Measurements from ENCODE around the gene SMG6.

Gene SMG6

GRCh38 chr17:2034806-2035540 lies 268.6 kb downstream of the SMG6 start:
- DNase-seq (ENCODE audit: low read depth in 2 of 3, low spot score in 1 of 3): no peak

GRCh38 chr17:2034157-2034556 lies 269.4 kb downstream of the SMG6 start:
- DNase-seq (ENCODE audit: low read depth in 2 of 3, low spot score in 1 of 3): no peak

- no peak for DNase-seq (ENCODE audit: low read depth in 2 of 3, low spot score in 1 of 3)
These were observed 270.4 kb downstream of the SMG6 start for GRCh38 chr17:2033153-2033552.

GRCh38 chr17:2030779-2031163 lies 272.8 kb downstream of the SMG6 start:
- DNase-seq (ENCODE audit: low read depth in 2 of 3, low spot score in 1 of 3): no peak

- peak; percentile 78 to 85 (median 85) for DNase-seq (ENCODE audit: low read depth in 2 of 3, low spot score in 1 of 3)
These were observed 273.4 kb downstream of the SMG6 start, which contains the start of gene DPH1 for GRCh38 chr17:2029911-2030778. Gene DPH1, plus strand, starts transcription at chr17:2030153. Its CDS starts 17 bp downstream, at chr17:2030170.

- no peak for DNase-seq (ENCODE audit: low read depth in 2 of 3, low spot score in 1 of 3)
These were observed 274.8 kb downstream of the SMG6 start for GRCh38 chr17:2028737-2029136.

- no peak for DNase-seq (ENCODE audit: low read depth in 2 of 3, low spot score in 1 of 3)
These were observed 275.4 kb downstream of the SMG6 start for GRCh38 chr17:2028234-2028614.

GRCh38 chr17:2027528-2028233 lies 275.9 kb downstream of the SMG6 start:
- no peak for DNase-seq (ENCODE audit: low read depth in 2 of 3, low spot score in 1 of 3)

- DNase-seq (ENCODE audit: low read depth in 2 of 3, low spot score in 1 of 3): no peak
These were observed 277.8 kb downstream of the SMG6 start for GRCh38 chr17:2025622-2026309.

GRCh38 chr17:2025220-2025621 lies 278.4 kb downstream of the SMG6 start, which contains the start of gene RTN4RL1:
Gene RTN4RL1, minus strand, starts transcription at chr17:2025334. Its CDS starts 469 bp downstream, at chr17:2024865.
- DNase-seq (ENCODE audit: low read depth in 2 of 3, low spot score in 1 of 3): peak in 1 of 3 donors; percentile 54

GRCh38 chr17:2024572-2025219 lies 278.9 kb downstream of the SMG6 start:
- DNase-seq (ENCODE audit: low read depth in 2 of 3, low spot score in 1 of 3): no peak

- no peak for DNase-seq (ENCODE audit: low read depth in 2 of 3, low spot score in 1 of 3)
These were observed 279.7 kb downstream of the SMG6 start for GRCh38 chr17:2023692-2024571.

GRCh38 chr17:2023256-2023655 lies 280.3 kb downstream of the SMG6 start:
- DNase-seq (ENCODE audit: low read depth in 2 of 3, low spot score in 1 of 3): no peak

- DNase-seq (ENCODE audit: low read depth in 2 of 3, low spot score in 1 of 3): no peak
These were observed 280.8 kb downstream of the SMG6 start for GRCh38 chr17:2022647-2023240.

GRCh38 chr17:2020721-2021120 lies 282.9 kb downstream of the SMG6 start:
- DNase-seq (ENCODE audit: low read depth in 2 of 3, low spot score in 1 of 3): no peak

- DNase-seq (ENCODE audit: low read depth in 2 of 3, low spot score in 1 of 3): no peak
These were observed 283.9 kb downstream of the SMG6 start for GRCh38 chr17:2019723-2020122.

- DNase-seq (ENCODE audit: low read depth in 2 of 3, low spot score in 1 of 3): no peak
These were observed 284.7 kb downstream of the SMG6 start for GRCh38 chr17:2018716-2019510.

- no peak for DNase-seq (ENCODE audit: low read depth in 2 of 3, low spot score in 1 of 3)
These were observed 286.2 kb downstream of the SMG6 start for GRCh38 chr17:2017274-2017941.

Measured in stimulated activated CD4-positive, alpha-beta T cell treated with anti-CD3 and anti-CD28 coated beads, Interleukin-12 subunit alpha, Interleukin-12 subunit beta, amount 100 ng/mL, for 48 hours (primary cell).